ENCODE results near the gene ANK2. TPM values are rescaled to one million over a fixed set of nuclear protein-coding genes. Genes with fewer than 3 reads are reported as not detected.
"Not testable (repeated sequence)": the region's sequence is repeated elsewhere in the genome, so short reads cannot be mapped to it uniquely, and the experiment has no call there.

Gene ANK2
- total RNA-seq, 1 donor from 2014 or later = 11.1 TPM

- H3K9me3 Mint-ChIP-seq (ENCODE audit: low read depth) = no peaks in the 10 kb centered on the region
- TF ChIP-seq, protein P1, sequence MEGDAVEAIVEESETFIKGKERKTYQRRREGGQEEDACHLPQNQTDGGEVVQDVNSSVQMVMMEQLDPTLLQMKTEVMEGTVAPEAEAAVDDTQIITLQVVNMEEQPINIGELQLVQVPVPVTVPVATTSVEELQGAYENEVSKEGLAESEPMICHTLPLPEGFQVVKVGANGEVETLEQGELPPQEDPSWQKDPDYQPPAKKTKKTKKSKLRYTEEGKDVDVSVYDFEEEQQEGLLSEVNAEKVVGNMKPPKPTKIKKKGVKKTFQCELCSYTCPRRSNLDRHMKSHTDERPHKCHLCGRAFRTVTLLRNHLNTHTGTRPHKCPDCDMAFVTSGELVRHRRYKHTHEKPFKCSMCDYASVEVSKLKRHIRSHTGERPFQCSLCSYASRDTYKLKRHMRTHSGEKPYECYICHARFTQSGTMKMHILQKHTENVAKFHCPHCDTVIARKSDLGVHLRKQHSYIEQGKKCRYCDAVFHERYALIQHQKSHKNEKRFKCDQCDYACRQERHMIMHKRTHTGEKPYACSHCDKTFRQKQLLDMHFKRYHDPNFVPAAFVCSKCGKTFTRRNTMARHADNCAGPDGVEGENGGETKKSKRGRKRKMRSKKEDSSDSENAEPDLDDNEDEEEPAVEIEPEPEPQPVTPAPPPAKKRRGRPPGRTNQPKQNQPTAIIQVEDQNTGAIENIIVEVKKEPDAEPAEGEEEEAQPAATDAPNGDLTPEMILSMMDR (IDR thresholded peaks at IDR 0.05; ENCODE audit: unreplicated experiment) = no peak
- H3K4me1 Mint-ChIP-seq (ENCODE audit: low read depth) = no peaks in the 10 kb centered on the region
- no peaks in the 10 kb centered on the region for H3K27me3 Mint-ChIP-seq
- H3K27ac Mint-ChIP-seq = no peak overlapping the region
- no peak overlapping the region for H3K4me3 Mint-ChIP-seq (ENCODE audit: low read depth)
- H3K36me3 Mint-ChIP-seq (ENCODE audit: insufficient read depth) = no peaks in the 10 kb centered on the region
- DNase-seq (ENCODE audit: low spot score, unreplicated experiment) = no peak
Observed at GRCh38 chr4:113243312-113243711, 193.9 kb downstream of the ANK2 start.

DNA sequence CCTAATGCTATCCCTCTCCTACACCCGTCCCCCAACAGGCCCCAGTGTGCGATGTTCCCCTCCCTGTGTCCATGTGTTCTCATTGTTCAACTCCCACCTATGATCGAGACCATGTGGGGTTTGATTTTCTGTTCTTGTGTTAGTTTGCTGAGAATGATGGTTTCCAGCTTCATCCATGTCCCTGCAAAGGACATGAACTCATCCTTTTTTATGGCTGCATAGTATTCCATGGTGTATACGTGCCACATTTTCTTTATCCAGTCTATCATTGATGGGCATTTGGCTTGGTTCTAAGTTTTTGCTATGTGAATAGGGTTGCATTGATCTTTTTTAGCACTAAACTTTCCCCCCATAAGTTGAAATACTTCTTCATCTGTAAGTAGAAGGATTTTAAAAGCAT is 195.3 kb downstream of the ANK2 start:
- H3K9me3 Mint-ChIP-seq (ENCODE audit: low read depth); H3K36me3 Mint-ChIP-seq (ENCODE audit: insufficient read depth); H3K4me1 Mint-ChIP-seq (ENCODE audit: low read depth); DNase-seq (ENCODE audit: low spot score, unreplicated experiment); H3K27ac Mint-ChIP-seq; H3K4me3 Mint-ChIP-seq (ENCODE audit: low read depth); H3K27me3 Mint-ChIP-seq: not testable (repeated sequence)

GRCh38 chr4:113248320-113248719 is 198.9 kb downstream of the ANK2 start:
- no peaks in the 10 kb centered on the region for H3K9me3 Mint-ChIP-seq (ENCODE audit: low read depth)
- no peaks in the 10 kb centered on the region for H3K27me3 Mint-ChIP-seq
- no peaks in the 10 kb centered on the region for H3K4me1 Mint-ChIP-seq (ENCODE audit: low read depth)
- H3K4me3 Mint-ChIP-seq (ENCODE audit: low read depth) = no peak overlapping the region
- no peak for DNase-seq (ENCODE audit: low spot score, unreplicated experiment)
- no peaks in the 10 kb centered on the region for H3K36me3 Mint-ChIP-seq (ENCODE audit: insufficient read depth)
- TF ChIP-seq, protein P1 (IDR thresholded peaks at IDR 0.05; ENCODE audit: unreplicated experiment) = no peak
- no peak overlapping the region for H3K27ac Mint-ChIP-seq

- TF ChIP-seq, protein P1 (IDR thresholded peaks at IDR 0.05; ENCODE audit: unreplicated experiment) = no peak
- DNase-seq (ENCODE audit: low spot score, unreplicated experiment) = no peak
- no peaks in the 10 kb centered on the region for H3K4me1 Mint-ChIP-seq (ENCODE audit: low read depth)
Observed at GRCh38 chr4:113255628-113256027, 206.2 kb downstream of the ANK2 start.

GRCh38 chr4:113256946-113257345 is 207.5 kb downstream of the ANK2 start:
- no peak overlapping the region for H3K27ac Mint-ChIP-seq
- no peaks in the 10 kb centered on the region for H3K36me3 Mint-ChIP-seq (ENCODE audit: insufficient read depth)
- no peaks in the 10 kb centered on the region for H3K4me1 Mint-ChIP-seq (ENCODE audit: low read depth)
- no peak overlapping the region for H3K4me3 Mint-ChIP-seq (ENCODE audit: low read depth)
- H3K27me3 Mint-ChIP-seq = no peaks in the 10 kb centered on the region
- no peak for DNase-seq (ENCODE audit: low spot score, unreplicated experiment)
- TF ChIP-seq, protein P1 (IDR thresholded peaks at IDR 0.05; ENCODE audit: unreplicated experiment) = no peak
- no peaks in the 10 kb centered on the region for H3K9me3 Mint-ChIP-seq (ENCODE audit: low read depth)

More at GRCh38 chr4:113255628-113256027, 206.2 kb downstream of the ANK2 start:
- no peaks in the 10 kb centered on the region for H3K36me3 Mint-ChIP-seq (ENCODE audit: insufficient read depth)
- no peaks in the 10 kb centered on the region for H3K27me3 Mint-ChIP-seq
- H3K27ac Mint-ChIP-seq = no peak overlapping the region
- no peaks in the 10 kb centered on the region for H3K9me3 Mint-ChIP-seq (ENCODE audit: low read depth)
- H3K4me3 Mint-ChIP-seq (ENCODE audit: low read depth) = no peak overlapping the region

DNA sequence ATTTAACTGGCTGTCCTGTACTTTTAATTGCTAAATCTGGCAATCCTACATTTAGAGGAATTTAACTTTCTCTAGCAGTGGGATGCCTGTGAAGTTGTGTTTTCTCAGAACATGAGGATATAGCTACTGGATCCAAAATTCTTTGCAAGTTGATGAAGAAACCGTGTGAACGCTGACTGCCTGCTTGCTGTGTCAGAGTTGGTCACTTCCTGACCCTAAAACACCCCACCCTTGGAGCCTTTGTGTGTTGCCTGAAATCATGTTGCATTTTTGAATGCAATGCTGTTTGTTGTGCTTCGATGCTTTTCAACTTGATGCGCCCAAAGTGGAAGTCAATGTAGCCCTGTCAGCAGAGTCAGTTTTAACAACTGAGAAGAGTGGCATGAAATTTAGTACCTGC is 211.2 kb downstream of the ANK2 start:
- H3K4me3 Mint-ChIP-seq (ENCODE audit: low read depth) = no peak overlapping the region
- no peak overlapping the region for H3K27ac Mint-ChIP-seq
- H3K9me3 Mint-ChIP-seq (ENCODE audit: low read depth) = no peaks in the 10 kb centered on the region
- no peaks in the 10 kb centered on the region for H3K4me1 Mint-ChIP-seq (ENCODE audit: low read depth)
- TF ChIP-seq, protein P1 (IDR thresholded peaks at IDR 0.05; ENCODE audit: unreplicated experiment) = no peak
- H3K36me3 Mint-ChIP-seq (ENCODE audit: insufficient read depth) = no peaks in the 10 kb centered on the region
- no peaks in the 10 kb centered on the region for H3K27me3 Mint-ChIP-seq
- DNase-seq (ENCODE audit: low spot score, unreplicated experiment) = no peak
